ENCODE measurements around the gene RHOBTB1.

RHOBTB1 gene

GRCh38 chr10:60877777-60878120 is 66.2 kb downstream of the RHOBTB1 start:
- no peak overlapping the region for H2AFZ ChIP-seq (ENCODE audit: low read depth, low read length)
- no peaks in the 10 kb centered on the region for H3K4me1 ChIP-seq (ENCODE audit: insufficient read depth, low read length)
- H3K27me3 ChIP-seq (ENCODE audit: insufficient read depth, low read length) = no peaks in the 10 kb centered on the region
- no peak overlapping the region for H3K4me3 ChIP-seq (ENCODE audit: low read length)
- H3K9me3 ChIP-seq (ENCODE audit: low read length) = peaks cover under 1% of the 10 kb centered on the region
- H3K36me3 ChIP-seq (ENCODE audit: insufficient read depth, low read length) = peaks cover 11% of the 10 kb centered on the region

GRCh38 chr10:60877061-60877776 is 66.8 kb downstream of the RHOBTB1 start:
- Histone ChIP-seq H2AFZ (ENCODE audit: low read depth, low read length) (no peak overlapping the region), H3K4me1 (ENCODE audit: insufficient read depth, low read length) (no peaks in the 10 kb centered on the region), H3K9me3 (ENCODE audit: low read length) (peaks cover 2% of the 10 kb centered on the region), H3K36me3 (ENCODE audit: insufficient read depth, low read length) (peaks cover 13% of the 10 kb centered on the region), H3K27me3 (ENCODE audit: insufficient read depth, low read length) (no peaks in the 10 kb centered on the region), H3K4me3 (ENCODE audit: low read length) (no peak overlapping the region)

- H3K9me3 ChIP-seq (ENCODE audit: low read length) = peaks cover 11% of the 10 kb centered on the region
- H3K4me1 ChIP-seq (ENCODE audit: insufficient read depth, low read length) = peaks cover 3% of the 10 kb centered on the region
- no peak overlapping the region for H3K4me3 ChIP-seq (ENCODE audit: low read length)
- no peaks in the 10 kb centered on the region for H3K27me3 ChIP-seq (ENCODE audit: insufficient read depth, low read length)
- no peak overlapping the region for H2AFZ ChIP-seq (ENCODE audit: low read depth, low read length)
- H3K36me3 ChIP-seq (ENCODE audit: insufficient read depth, low read length) = peaks cover 29% of the 10 kb centered on the region
Measured at GRCh38 chr10:60873758-60874157, 70.2 kb downstream of the RHOBTB1 start.

- Histone ChIP-seq H3K27me3 (ENCODE audit: insufficient read depth, low read length) (no peaks in the 10 kb centered on the region), H3K36me3 (ENCODE audit: insufficient read depth, low read length) (peaks cover 27% of the 10 kb centered on the region), H3K4me1 (ENCODE audit: insufficient read depth, low read length) (peaks cover 3% of the 10 kb centered on the region), H3K9me3 (ENCODE audit: low read length) (peaks cover 11% of the 10 kb centered on the region), H2AFZ (ENCODE audit: low read depth, low read length) (no peak overlapping the region), H3K4me3 (ENCODE audit: low read length) (no peak overlapping the region)
Measured at GRCh38 chr10:60872451-60872850, 71.5 kb downstream of the RHOBTB1 start.

- Histone ChIP-seq H3K4me3 (ENCODE audit: low read length) (no peak overlapping the region), H2AFZ (ENCODE audit: low read depth, low read length) (no peak overlapping the region), H3K4me1 (ENCODE audit: insufficient read depth, low read length) (peaks cover 3% of the 10 kb centered on the region), H3K36me3 (ENCODE audit: insufficient read depth, low read length) (peaks cover 27% of the 10 kb centered on the region), H3K9me3 (ENCODE audit: low read length) (peaks cover 11% of the 10 kb centered on the region), H3K27me3 (ENCODE audit: insufficient read depth, low read length) (no peaks in the 10 kb centered on the region)
Measured at GRCh38 chr10:60871215-60871614, 72.8 kb downstream of the RHOBTB1 start.

GRCh38 chr10:60870803-60871202 is 73.2 kb downstream of the RHOBTB1 start:
- H3K36me3 ChIP-seq (ENCODE audit: insufficient read depth, low read length) = peaks cover 27% of the 10 kb centered on the region
- H3K4me3 ChIP-seq (ENCODE audit: low read length) = no peak overlapping the region

GRCh38 chr10:60870416-60870728 is 73.6 kb downstream of the RHOBTB1 start:
- H3K4me1 ChIP-seq (ENCODE audit: insufficient read depth, low read length) = peaks cover 11% of the 10 kb centered on the region
- H2AFZ ChIP-seq (ENCODE audit: low read depth, low read length) = no peak overlapping the region
- no peak overlapping the region for H3K4me3 ChIP-seq (ENCODE audit: low read length)
- peaks cover 11% of the 10 kb centered on the region for H3K9me3 ChIP-seq (ENCODE audit: low read length)
- no peaks in the 10 kb centered on the region for H3K27me3 ChIP-seq (ENCODE audit: insufficient read depth, low read length)
- H3K36me3 ChIP-seq (ENCODE audit: insufficient read depth, low read length) = peaks cover 27% of the 10 kb centered on the region

More at GRCh38 chr10:60870803-60871202, 73.2 kb downstream of the RHOBTB1 start:
- Histone ChIP-seq H3K4me1 (ENCODE audit: insufficient read depth, low read length) (peaks cover 7% of the 10 kb centered on the region), H3K9me3 (ENCODE audit: low read length) (peaks cover 11% of the 10 kb centered on the region), H3K27me3 (ENCODE audit: insufficient read depth, low read length) (no peaks in the 10 kb centered on the region), H2AFZ (ENCODE audit: low read depth, low read length) (no peak overlapping the region)

GRCh38 chr10:60869652-60870415 is 74.2 kb downstream of the RHOBTB1 start:
- peaks cover 24% of the 10 kb centered on the region for H3K36me3 ChIP-seq (ENCODE audit: insufficient read depth, low read length)
- no peaks in the 10 kb centered on the region for H3K27me3 ChIP-seq (ENCODE audit: insufficient read depth, low read length)
- peaks cover 16% of the 10 kb centered on the region for H3K4me1 ChIP-seq (ENCODE audit: insufficient read depth, low read length)
- H3K9me3 ChIP-seq (ENCODE audit: low read length) = peaks cover 11% of the 10 kb centered on the region
- no peak overlapping the region for H2AFZ ChIP-seq (ENCODE audit: low read depth, low read length)
- no peak overlapping the region for H3K4me3 ChIP-seq (ENCODE audit: low read length)

GRCh38 chr10:60868946-60869345 is 75.0 kb downstream of the RHOBTB1 start:
- Histone ChIP-seq H3K36me3 (ENCODE audit: insufficient read depth, low read length) (peaks cover 24% of the 10 kb centered on the region), H2AFZ (ENCODE audit: low read depth, low read length) (no peak overlapping the region), H3K4me1 (ENCODE audit: insufficient read depth, low read length) (peaks cover 16% of the 10 kb centered on the region), H3K27me3 (ENCODE audit: insufficient read depth, low read length) (no peaks in the 10 kb centered on the region), H3K9me3 (ENCODE audit: low read length) (peaks cover 11% of the 10 kb centered on the region), H3K4me3 (ENCODE audit: low read length) (no peak overlapping the region)

GRCh38 chr10:60865198-60865783 is 78.7 kb downstream of the RHOBTB1 start:
- Histone ChIP-seq H2AFZ (ENCODE audit: low read depth, low read length) (no peak overlapping the region), H3K27me3 (ENCODE audit: insufficient read depth, low read length) (no peaks in the 10 kb centered on the region), H3K9me3 (ENCODE audit: low read length) (no peaks in the 10 kb centered on the region), H3K4me3 (ENCODE audit: low read length) (no peak overlapping the region), H3K36me3 (ENCODE audit: insufficient read depth, low read length) (peaks cover 4% of the 10 kb centered on the region), H3K4me1 (ENCODE audit: insufficient read depth, low read length) (peaks cover 16% of the 10 kb centered on the region)

DNA sequence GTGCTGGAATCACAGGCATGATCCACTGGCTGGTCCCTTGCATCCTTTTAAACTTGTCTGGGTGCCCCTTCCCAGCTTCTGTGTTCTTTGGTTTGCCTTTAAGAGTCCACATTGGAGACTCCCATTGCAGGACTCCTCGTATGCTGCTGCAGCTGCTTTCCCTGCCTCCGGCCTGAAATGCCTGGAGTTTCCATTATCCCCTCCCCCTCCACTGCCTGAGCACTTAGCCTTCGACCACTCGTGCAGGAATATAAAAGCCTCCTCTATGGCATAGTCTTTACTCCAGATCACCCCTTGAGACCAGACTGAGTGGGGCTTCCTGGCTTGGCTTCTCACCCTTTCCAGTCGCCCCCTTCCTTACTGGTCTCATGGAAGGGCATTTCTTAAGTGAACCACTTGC is 80.2 kb downstream of the RHOBTB1 start:
- H3K36me3 ChIP-seq (ENCODE audit: insufficient read depth, low read length) = no peaks in the 10 kb centered on the region
- H3K4me1 ChIP-seq (ENCODE audit: insufficient read depth, low read length) = peaks cover 13% of the 10 kb centered on the region
- H3K4me3 ChIP-seq (ENCODE audit: low read length) = no peak overlapping the region
- no peaks in the 10 kb centered on the region for H3K27me3 ChIP-seq (ENCODE audit: insufficient read depth, low read length)
- H2AFZ ChIP-seq (ENCODE audit: low read depth, low read length) = no peak overlapping the region
- no peaks in the 10 kb centered on the region for H3K9me3 ChIP-seq (ENCODE audit: low read length)

DNA sequence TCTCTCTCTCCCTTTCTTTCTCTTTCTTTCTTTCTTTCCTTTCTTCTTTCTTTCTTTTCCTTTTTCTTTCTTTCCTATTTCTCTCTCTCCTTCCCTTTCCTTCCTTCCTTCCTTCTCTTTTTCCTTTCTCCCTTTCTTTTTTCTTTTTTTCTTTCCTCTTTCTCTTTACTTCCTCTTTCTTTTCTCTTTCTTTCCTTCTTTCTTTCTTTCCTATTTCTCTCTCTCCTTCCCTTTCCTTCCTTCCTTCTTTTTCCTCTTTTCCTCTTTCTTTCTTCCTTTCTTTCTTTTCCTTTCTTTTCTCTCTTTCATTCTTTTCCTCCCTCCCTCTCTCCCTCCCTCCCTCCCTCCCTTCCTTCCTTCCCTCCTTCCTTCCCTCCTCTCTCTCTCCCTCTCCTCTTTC is 81.5 kb downstream of the RHOBTB1 start:
- H3K4me1 ChIP-seq (ENCODE audit: insufficient read depth, low read length) = peaks cover 13% of the 10 kb centered on the region
- H3K27me3 ChIP-seq (ENCODE audit: insufficient read depth, low read length) = no peaks in the 10 kb centered on the region
- H3K4me3 ChIP-seq (ENCODE audit: low read length) = no peak overlapping the region
- no peaks in the 10 kb centered on the region for H3K9me3 ChIP-seq (ENCODE audit: low read length)
- H3K36me3 ChIP-seq (ENCODE audit: insufficient read depth, low read length) = no peaks in the 10 kb centered on the region
- H2AFZ ChIP-seq (ENCODE audit: low read depth, low read length) = no peak overlapping the region

DNA sequence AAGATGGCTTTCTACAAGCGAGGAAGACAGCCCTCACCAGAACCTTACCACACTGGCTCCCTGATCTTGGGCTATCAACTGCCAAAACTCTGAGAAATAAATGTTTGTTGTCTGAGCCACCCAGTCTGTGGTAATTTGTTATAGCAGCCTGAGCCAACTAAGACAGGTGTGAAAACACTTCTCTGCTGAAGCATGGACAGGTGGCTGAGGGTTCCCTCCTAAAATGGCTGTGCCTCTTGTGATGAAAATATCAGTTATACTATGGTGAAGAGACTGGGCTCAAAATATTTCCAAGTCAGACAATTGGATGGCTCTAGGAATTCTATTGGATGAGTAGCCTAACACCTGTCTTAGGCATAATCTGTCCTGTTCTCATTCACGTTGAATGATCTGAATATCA is 87.6 kb downstream of the RHOBTB1 start:
- no peak overlapping the region for H3K4me3 ChIP-seq (ENCODE audit: low read length)
- H3K4me1 ChIP-seq (ENCODE audit: insufficient read depth, low read length) = peaks cover 27% of the 10 kb centered on the region
- no peaks in the 10 kb centered on the region for H3K27me3 ChIP-seq (ENCODE audit: insufficient read depth, low read length)
- peaks cover 2% of the 10 kb centered on the region for H3K9me3 ChIP-seq (ENCODE audit: low read length)
- no peak overlapping the region for H2AFZ ChIP-seq (ENCODE audit: low read depth, low read length)
- H3K36me3 ChIP-seq (ENCODE audit: insufficient read depth, low read length) = no peaks in the 10 kb centered on the region
